OCI-LY7 (cell line): Measurements from ENCODE around the gene SMCHD1.

Experiments used
- CTCF ChIP-seq: fragments of 200-600 bp; sonication (generic); conservative IDR thresholded peaks from 2 replicates; pipeline ENCODE4 v1.5.1; 2014; ENCODE audit warnings: mild to moderate bottlenecking, antibody characterized with exemption, low read length, moderate library complexity, mixed read lengths
- EZH2phosphoT487 ChIP-seq: fragments of 200-600 bp; sonication (generic); IDR thresholded peaks from 2 replicates; pipeline ENCODE4 v1.6.1; 2018; ENCODE audit warnings: low read depth, borderline replicate concordance, mild to moderate bottlenecking, mixed run types, antibody characterized with exemption, low read length, moderate library complexity, mixed read lengths

GRCh38 chr18:2723207-2723606 lies 67.7 kb downstream of the SMCHD1 start:
- TF ChIP-seq CTCF (no peak), EZH2phosphoT487 (no peak)
